Endothelial cell of umbilical vein (primary cell): ENCODE results near the gene MAFB. TPM values are rescaled to one million over a fixed set of nuclear protein-coding genes. Genes with fewer than 3 reads are reported as not detected.

Experiments
- BruUV-seq: library from RNA; stranded (reverse); fragments of 400-500 nt; replicated peaks from 2 replicates; lab custom pipeline; 2021; lab: Mats Ljungman, UMichigan
- CTCF ChIA-PET: fragments of 300-600, 350-600 bp; sonication (Branson Sonifier 250); formaldehyde crosslinking; loops from one replicate; lab custom pipeline; 2021; ENCODE audit warnings: antibody characterized with exemption, inconsistent platforms; lab: Charles Lee
- POLR2A ChIA-PET: fragments of 300-600, 350-600 bp; sonication (Branson Sonifier 250); formaldehyde crosslinking; loops from one replicate; lab custom pipeline; 2021; ENCODE audit warnings: antibody characterized with exemption, inconsistent platforms; lab: Charles Lee
- DNase-seq: peaks from one replicate; pipeline ENCODE4 v3.0.0-alpha.2; 2011; ENCODE audit warnings: low read depth, low spot score
- FAIRE-seq: peaks from 2 replicates; lab custom pipeline; 2011; peaks lifted over from hg19 to GRCh38; lab: Jason Lieb, UNC
- H2AFZ ChIP-seq: 2 replicates; pipeline ENCODE4 v1.6.0; 2012; ENCODE audit warnings: low read depth, low read length, control low read depth, inconsistent platforms
- H3K27ac ChIP-seq: 2 replicates; pipeline ENCODE4 v1.5.1; 2011; ENCODE audit warnings: low read depth, mild to moderate bottlenecking, control low read depth, low read length, moderate library complexity; ENCODE audit not compliant: insufficient read depth
- H3K27me3 ChIP-seq, 2 experiments: 2 replicates each; pipeline versions ENCODE4 v1.6.0 to v1.6.1; 2011; ENCODE audit warnings: low read length in 2 of 2, mixed read lengths in 1 of 2; ENCODE audit not compliant: control insufficient read depth in 2 of 2, insufficient read depth in 2 of 2
- H3K36me3 ChIP-seq, 2 experiments: 2 replicates in 1 of 2; 3 replicates in 1 of 2; pipeline ENCODE4 v1.5.1; 2011; ENCODE audit warnings: low read length in 2 of 2, mild to moderate bottlenecking in 1 of 2, moderate library complexity in 1 of 2; ENCODE audit not compliant: control insufficient read depth in 2 of 2, insufficient read depth in 2 of 2; ENCODE audit errors: extremely low read depth in 1 of 2
- H3K4me1 ChIP-seq: 3 replicates; pipeline ENCODE4 v1.5.1; 2011; ENCODE audit warnings: mild to moderate bottlenecking, low read length; ENCODE audit not compliant: control insufficient read depth, insufficient read depth; ENCODE audit errors: extremely low read depth
- H3K4me2 ChIP-seq: 2 replicates; pipeline ENCODE4 v1.6.1; 2011; ENCODE audit warnings: low read length, control low read depth, mixed read lengths; ENCODE audit not compliant: insufficient read depth
- H3K4me3 ChIP-seq, 3 experiments: fragments of 200-600 bp in 1 of 3; sonication (generic), shearing (Covaris generic) in 1 of 3; replicated peaks in 1 of 3; 2 replicates each; pipeline ENCODE4 v1.5.1; 2011 to 2016; ENCODE audit warnings: control low read depth in 3 of 3, low read length in 3 of 3, mild to moderate bottlenecking in 2 of 3, inconsistent platforms in 1 of 3, low read depth in 1 of 3, moderate library complexity in 1 of 3; ENCODE audit not compliant: insufficient read depth in 1 of 3
- H3K79me2 ChIP-seq: 2 replicates; pipeline ENCODE4 v1.6.0; 2012; ENCODE audit warnings: low read length, inconsistent platforms; ENCODE audit not compliant: control insufficient read depth, insufficient read depth
- H3K9ac ChIP-seq: replicated peaks from 2 replicates; pipeline ENCODE3; 2011; ENCODE audit warnings: low read length, control low read depth; ENCODE audit not compliant: insufficient read depth; ENCODE audit errors: extremely low read depth
- H3K9me1 ChIP-seq: replicated peaks from 3 replicates; pipeline ENCODE4 v1.6.0; 2011; ENCODE audit warnings: mild to moderate bottlenecking, low read length; ENCODE audit not compliant: control insufficient read depth, insufficient read depth; ENCODE audit errors: extremely low read depth
- H3K9me3 ChIP-seq: replicated peaks from 2 replicates; pipeline ENCODE4 v1.5.1; 2012; ENCODE audit warnings: low read length, inconsistent platforms; ENCODE audit not compliant: control insufficient read depth, insufficient read depth
- H4K20me1 ChIP-seq: replicated peaks from 2 replicates; pipeline ENCODE3; 2011; ENCODE audit warnings: mild to moderate bottlenecking, low read length; ENCODE audit not compliant: control insufficient read depth, insufficient read depth; ENCODE audit errors: extremely low read depth
- EZH2 ChIP-seq: IDR thresholded peaks from 2 replicates; pipeline ENCODE4 v1.6.1; 2012; ENCODE audit warnings: borderline replicate concordance, low read depth, mild to moderate bottlenecking, moderate library complexity, low read length, inconsistent platforms; ENCODE audit not compliant: severe bottlenecking
- FOS ChIP-seq: IDR thresholded peaks from 2 replicates; pipeline ENCODE4 v1.6.1; 2011; ENCODE audit warnings: mild to moderate bottlenecking, low read length, moderate library complexity, borderline replicate concordance; ENCODE audit not compliant: insufficient read depth
- GATA2 ChIP-seq: IDR thresholded peaks from 2 replicates; pipeline ENCODE4 v1.7.0; 2011; ENCODE audit warnings: low read depth, mild to moderate bottlenecking, moderate library complexity, mixed read lengths, low read length; ENCODE audit not compliant: insufficient read length, insufficient read depth
- JUN ChIP-seq: IDR thresholded peaks from 2 replicates; pipeline ENCODE4 v1.6.1; 2011; ENCODE audit warnings: borderline replicate concordance, low read depth; ENCODE audit not compliant: insufficient read length, insufficient read depth
- MYC ChIP-seq: IDR thresholded peaks from one replicate; pipeline ENCODE4 v1.6.1; 2011; ENCODE audit warnings: mild to moderate bottlenecking, low read depth, low read length
- POLR2A ChIP-seq: IDR thresholded peaks from 2 replicates; pipeline ENCODE4 v1.6.1; 2012; ENCODE audit warnings: low read depth, mild to moderate bottlenecking, control low read depth, low read length
- POLR2AphosphoS5 ChIP-seq: IDR thresholded peaks from 2 replicates; pipeline ENCODE4 v1.6.1; 2012; ENCODE audit warnings: low read depth, mild to moderate bottlenecking, control low read depth, low read length, moderate library complexity; ENCODE audit not compliant: insufficient read depth
- dilution Hi-C: fragments of 300-500 bp; cut with MboI; formaldehyde crosslinking; loops from one replicate; pipeline ENCODE4 v1.15.0; 2019; ENCODE audit warnings: low sequenced_read_pairs; ENCODE audit not compliant: extremely low pct_ligation_motif_present
- intact Hi-C: fragments of 100-400 bp; cut with micrococcal nuclease; formaldehyde crosslinking; loops from one replicate; pipeline ENCODE4 v1.10.0; 2022
- polyA plus RNA-seq, 4 experiments: library from polyadenylated mRNA; depleted of rRNA in 3 of 4; stranded (reverse) in 3 of 4; unstranded in 1 of 4; fragments of >200 nt; gene quantifications; 2 replicates each; pipeline versions ENCODE4 v1.2.1 to v1.2.3, GENCODE V29; 2011 to 2012; ENCODE audit warnings: missing spikeins in 1 of 4
- total RNA-seq: library from RNA; stranded (reverse); gene quantifications from 2 replicates; pipeline ENCODE4 v1.2.3, GENCODE V29; 2021
- TF ChIP-seq, protein P1 (sequence below): IDR thresholded peaks from 2 replicates; pipeline ENCODE4 v1.6.1; 2011; ENCODE audit not compliant: insufficient read depth, insufficient read length
- TF ChIP-seq, protein P2 (sequence below), 2 donors: IDR thresholded peaks; 1 replicate in 1 of 2; 2 replicates in 1 of 2; pipeline ENCODE4 v1.5.1; 2011; ENCODE audit warnings: low read length in 2 of 2, mild to moderate bottlenecking in 2 of 2, moderate library complexity in 2 of 2, control low read depth in 1 of 2, inconsistent platforms in 1 of 2, low read depth in 1 of 2; ENCODE audit not compliant: insufficient read depth in 1 of 2; ENCODE audit errors: extremely low read depth in 1 of 2

The MAFB gene
- total and polyA plus RNA-seq, 2 donors (not counting 3 experiments of a cell fraction or from before 2014, with no cell fraction given), result 1.8 to 3.4 TPM

DNA sequence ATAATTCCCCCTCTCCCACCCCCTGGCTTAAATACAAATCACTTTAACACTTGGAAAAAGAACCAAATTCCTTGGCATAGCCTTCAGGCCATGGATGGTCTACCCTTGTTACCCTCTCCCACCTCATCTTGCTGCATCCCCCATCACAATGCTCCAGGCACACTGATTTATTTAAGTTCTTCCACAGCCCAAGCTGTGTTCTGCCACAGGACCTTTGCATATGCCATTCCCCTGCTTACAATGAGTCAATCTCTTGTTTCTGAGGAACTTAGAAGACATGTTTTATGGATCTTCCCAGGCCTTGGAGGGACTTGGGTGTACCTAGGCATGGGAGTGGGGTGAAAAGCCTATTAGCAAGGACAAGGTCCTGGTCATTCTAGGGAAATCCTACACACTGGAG, 6.2 kb upstream of the MAFB start:
- ChIA-PET POLR2A (no interaction called here), CTCF (interaction anchor here (0.8 kb wide), 1 partner anchor 10 kb away, joined by 3 read pairs; no protein-coding TSS in a partner anchor)
- Histone ChIP-seq H3K4me2 (no peak overlapping the region), H3K79me2 (no peaks in the 10 kb centered on the region), H3K27me3 (peaks cover 40 to 53% of the 10 kb centered on the region in 2 experiments), H3K9me3 (no peaks in the 10 kb centered on the region), H4K20me1 (no peaks in the 10 kb centered on the region), H3K9me1 (no peaks in the 10 kb centered on the region), H3K27ac (no peak overlapping the region), H3K4me1 (peaks cover 4% of the 10 kb centered on the region), H3K9ac (no peak overlapping the region), H2AFZ (no peak overlapping the region), H3K4me3 (no peak overlapping the region), H3K36me3 (no peaks in the 10 kb centered on the region)
- DNase-seq (no peak), FAIRE-seq (no peak)
- intact Hi-C loops, result no loop called here
- TF ChIP-seq, protein P1, sequence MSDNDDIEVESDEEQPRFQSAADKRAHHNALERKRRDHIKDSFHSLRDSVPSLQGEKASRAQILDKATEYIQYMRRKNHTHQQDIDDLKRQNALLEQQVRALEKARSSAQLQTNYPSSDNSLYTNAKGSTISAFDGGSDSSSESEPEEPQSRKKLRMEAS, result no peak
- TF ChIP-seq EZH2 (no peak), JUN (no peak), GATA2 (no peak), FOS (no peak), MYC (no peak), POLR2A (no peak), POLR2AphosphoS5 (no peak)
- TF ChIP-seq, protein P2, sequence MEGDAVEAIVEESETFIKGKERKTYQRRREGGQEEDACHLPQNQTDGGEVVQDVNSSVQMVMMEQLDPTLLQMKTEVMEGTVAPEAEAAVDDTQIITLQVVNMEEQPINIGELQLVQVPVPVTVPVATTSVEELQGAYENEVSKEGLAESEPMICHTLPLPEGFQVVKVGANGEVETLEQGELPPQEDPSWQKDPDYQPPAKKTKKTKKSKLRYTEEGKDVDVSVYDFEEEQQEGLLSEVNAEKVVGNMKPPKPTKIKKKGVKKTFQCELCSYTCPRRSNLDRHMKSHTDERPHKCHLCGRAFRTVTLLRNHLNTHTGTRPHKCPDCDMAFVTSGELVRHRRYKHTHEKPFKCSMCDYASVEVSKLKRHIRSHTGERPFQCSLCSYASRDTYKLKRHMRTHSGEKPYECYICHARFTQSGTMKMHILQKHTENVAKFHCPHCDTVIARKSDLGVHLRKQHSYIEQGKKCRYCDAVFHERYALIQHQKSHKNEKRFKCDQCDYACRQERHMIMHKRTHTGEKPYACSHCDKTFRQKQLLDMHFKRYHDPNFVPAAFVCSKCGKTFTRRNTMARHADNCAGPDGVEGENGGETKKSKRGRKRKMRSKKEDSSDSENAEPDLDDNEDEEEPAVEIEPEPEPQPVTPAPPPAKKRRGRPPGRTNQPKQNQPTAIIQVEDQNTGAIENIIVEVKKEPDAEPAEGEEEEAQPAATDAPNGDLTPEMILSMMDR (IDR thresholded peaks at IDR 0.05; ENCODE audit: extremely low read depth in 1 of 2, insufficient read depth in 1 of 2, low read depth in 1 of 2, low read length in 2 of 2), result no peak
- BruUV-seq, result no TSS peak
- dilution Hi-C loops, result no loop called here
